ENCODE measurements around the gene TMEM132C.

GRCh38 chr12:128536810-128537209, 269.8 kb downstream of the TMEM132C start:
- TF ChIP-seq, protein P1, sequence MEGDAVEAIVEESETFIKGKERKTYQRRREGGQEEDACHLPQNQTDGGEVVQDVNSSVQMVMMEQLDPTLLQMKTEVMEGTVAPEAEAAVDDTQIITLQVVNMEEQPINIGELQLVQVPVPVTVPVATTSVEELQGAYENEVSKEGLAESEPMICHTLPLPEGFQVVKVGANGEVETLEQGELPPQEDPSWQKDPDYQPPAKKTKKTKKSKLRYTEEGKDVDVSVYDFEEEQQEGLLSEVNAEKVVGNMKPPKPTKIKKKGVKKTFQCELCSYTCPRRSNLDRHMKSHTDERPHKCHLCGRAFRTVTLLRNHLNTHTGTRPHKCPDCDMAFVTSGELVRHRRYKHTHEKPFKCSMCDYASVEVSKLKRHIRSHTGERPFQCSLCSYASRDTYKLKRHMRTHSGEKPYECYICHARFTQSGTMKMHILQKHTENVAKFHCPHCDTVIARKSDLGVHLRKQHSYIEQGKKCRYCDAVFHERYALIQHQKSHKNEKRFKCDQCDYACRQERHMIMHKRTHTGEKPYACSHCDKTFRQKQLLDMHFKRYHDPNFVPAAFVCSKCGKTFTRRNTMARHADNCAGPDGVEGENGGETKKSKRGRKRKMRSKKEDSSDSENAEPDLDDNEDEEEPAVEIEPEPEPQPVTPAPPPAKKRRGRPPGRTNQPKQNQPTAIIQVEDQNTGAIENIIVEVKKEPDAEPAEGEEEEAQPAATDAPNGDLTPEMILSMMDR (IDR thresholded peaks at IDR 0.05; ENCODE audit: poor library complexity), result no peak
- TF ChIP-seq EZH2 (IDR thresholded peaks at IDR 0.05; ENCODE audit: borderline replicate concordance), result no peak
